Measurements from ENCODE around the gene DSC2. TPM values are rescaled to one million over a fixed set of nuclear protein-coding genes. Genes with fewer than 3 reads are reported as not detected.
"Not testable (repeated sequence)": the region's sequence is repeated elsewhere in the genome, so short reads cannot be mapped to it uniquely, and the experiment has no call there.

Gene DSC2
- total RNA-seq, 1 experiment from 2014 or later: 0.04 TPM

DNA sequence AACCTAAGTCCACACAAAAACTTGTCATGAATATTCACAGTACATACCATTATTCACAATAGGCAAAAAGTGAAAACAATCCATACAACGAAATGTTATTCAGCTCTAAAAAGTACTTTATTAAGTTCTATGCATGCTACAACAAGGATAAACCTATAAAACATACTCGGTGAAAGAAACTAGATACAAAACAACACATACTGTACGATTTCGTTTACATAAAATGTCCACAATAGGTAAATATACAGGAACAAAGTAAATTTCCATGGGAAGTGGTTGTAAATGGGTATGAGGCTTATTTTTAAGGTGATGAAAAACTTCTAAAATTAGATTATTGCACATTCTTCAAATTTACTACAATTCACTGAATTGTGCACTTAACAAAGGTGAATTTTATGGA, 67.7 kb downstream of the DSC2 start:
- no peaks in the 10 kb centered on the region for H3K36me3 ChIP-seq (ENCODE audit: insufficient read depth, low read length, poor library complexity, severe bottlenecking)
- BruUV-seq (replicated peaks): no TSS peak
- TF ChIP-seq EZH2 (IDR thresholded peaks at IDR 0.05; ENCODE audit: borderline replicate concordance, low read depth, low read length, poor library complexity, severe bottlenecking): no peak
- TF ChIP-seq, protein P1, sequence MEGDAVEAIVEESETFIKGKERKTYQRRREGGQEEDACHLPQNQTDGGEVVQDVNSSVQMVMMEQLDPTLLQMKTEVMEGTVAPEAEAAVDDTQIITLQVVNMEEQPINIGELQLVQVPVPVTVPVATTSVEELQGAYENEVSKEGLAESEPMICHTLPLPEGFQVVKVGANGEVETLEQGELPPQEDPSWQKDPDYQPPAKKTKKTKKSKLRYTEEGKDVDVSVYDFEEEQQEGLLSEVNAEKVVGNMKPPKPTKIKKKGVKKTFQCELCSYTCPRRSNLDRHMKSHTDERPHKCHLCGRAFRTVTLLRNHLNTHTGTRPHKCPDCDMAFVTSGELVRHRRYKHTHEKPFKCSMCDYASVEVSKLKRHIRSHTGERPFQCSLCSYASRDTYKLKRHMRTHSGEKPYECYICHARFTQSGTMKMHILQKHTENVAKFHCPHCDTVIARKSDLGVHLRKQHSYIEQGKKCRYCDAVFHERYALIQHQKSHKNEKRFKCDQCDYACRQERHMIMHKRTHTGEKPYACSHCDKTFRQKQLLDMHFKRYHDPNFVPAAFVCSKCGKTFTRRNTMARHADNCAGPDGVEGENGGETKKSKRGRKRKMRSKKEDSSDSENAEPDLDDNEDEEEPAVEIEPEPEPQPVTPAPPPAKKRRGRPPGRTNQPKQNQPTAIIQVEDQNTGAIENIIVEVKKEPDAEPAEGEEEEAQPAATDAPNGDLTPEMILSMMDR (conservative IDR thresholded peaks at IDR 0.05; ENCODE audit: low read depth, low read length): no peak
- no peak overlapping the region for H3K27ac ChIP-seq (ENCODE audit: low read depth, low read length, poor library complexity, severe bottlenecking)
- H3K4me1 ChIP-seq (ENCODE audit: insufficient read depth, low read length, poor library complexity, severe bottlenecking): no peaks in the 10 kb centered on the region
- ChIA-PET POLR2A (ENCODE audit: low non-redundant PET) (no interaction called here), CTCF (no interaction called here)
- no peak overlapping the region for H3K4me3 ChIP-seq (ENCODE audit: low read depth, low read length, poor library complexity, severe bottlenecking)
- no peak for DNase-seq (ENCODE audit: low spot score)
- H3K9me3 ChIP-seq (ENCODE audit: low read depth, low read length, poor library complexity, severe bottlenecking): no peaks in the 10 kb centered on the region
- H3K27me3 ChIP-seq (replicated peaks; ENCODE audit: insufficient read depth, low read depth, low read length, poor library complexity): peaks cover 11% of the 10 kb centered on the region
- intact Hi-C loops (cut with micrococcal nuclease; ENCODE audit: unreplicated experiment): no loop called here

DNA sequence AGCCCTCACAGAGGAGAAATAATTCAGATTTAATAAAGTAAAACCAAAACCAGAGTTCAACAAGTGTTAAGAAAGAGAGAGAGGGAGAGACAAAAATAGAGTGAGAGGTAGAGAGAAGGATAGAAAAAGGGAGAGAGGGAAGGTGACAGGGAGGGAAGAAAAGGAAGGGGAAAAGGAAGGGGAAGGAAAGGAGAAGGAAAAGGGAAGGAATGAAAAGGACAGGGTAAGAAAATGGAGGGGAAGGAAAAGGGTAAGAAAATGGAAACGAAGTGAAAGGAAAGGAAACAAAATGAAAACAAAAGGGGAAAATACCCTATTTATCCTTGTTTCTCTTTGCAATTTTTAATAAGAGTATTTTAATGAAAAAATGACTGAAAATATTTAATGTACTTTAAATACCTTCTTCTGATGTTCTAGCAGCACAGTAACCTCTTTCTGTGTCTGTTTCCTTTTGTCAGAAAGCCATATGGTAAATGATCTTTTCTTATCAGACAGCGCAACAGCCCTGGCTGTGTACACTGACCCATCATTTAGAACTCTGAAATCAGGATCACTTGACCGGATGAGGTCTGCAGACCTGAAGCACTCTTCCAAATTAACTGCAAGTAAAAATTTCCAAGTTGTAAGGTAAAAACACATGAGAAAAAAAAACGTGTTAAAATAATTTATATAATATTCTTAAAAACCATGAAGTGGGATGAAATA, 71.5 kb downstream of the DSC2 start:
- no TSS peak for BruUV-seq (replicated peaks)
- no peaks in the 10 kb centered on the region for H3K9me3 ChIP-seq (ENCODE audit: low read depth, low read length, poor library complexity, severe bottlenecking)
- H3K4me1 ChIP-seq (ENCODE audit: insufficient read depth, low read length, poor library complexity, severe bottlenecking): no peaks in the 10 kb centered on the region
- POLR2A ChIA-PET (ENCODE audit: low non-redundant PET): no interaction called here
- intact Hi-C loops (cut with micrococcal nuclease; ENCODE audit: unreplicated experiment): no loop called here
- TF ChIP-seq EZH2 (IDR thresholded peaks at IDR 0.05; ENCODE audit: borderline replicate concordance, low read depth, low read length, poor library complexity, severe bottlenecking): no peak
- TF ChIP-seq, protein P1 (conservative IDR thresholded peaks at IDR 0.05; ENCODE audit: low read depth, low read length): no peak
- no peaks in the 10 kb centered on the region for H3K27me3 ChIP-seq (replicated peaks; ENCODE audit: insufficient read depth, low read depth, low read length, poor library complexity)
- CTCF ChIA-PET: no interaction called here
- no peak overlapping the region for H3K4me3 ChIP-seq (ENCODE audit: low read depth, low read length, poor library complexity, severe bottlenecking)
- DNase-seq (ENCODE audit: low spot score): no peak
- no peaks in the 10 kb centered on the region for H3K36me3 ChIP-seq (ENCODE audit: insufficient read depth, low read length, poor library complexity, severe bottlenecking)
- H3K27ac ChIP-seq (ENCODE audit: low read depth, low read length, poor library complexity, severe bottlenecking): no peak overlapping the region

DNA sequence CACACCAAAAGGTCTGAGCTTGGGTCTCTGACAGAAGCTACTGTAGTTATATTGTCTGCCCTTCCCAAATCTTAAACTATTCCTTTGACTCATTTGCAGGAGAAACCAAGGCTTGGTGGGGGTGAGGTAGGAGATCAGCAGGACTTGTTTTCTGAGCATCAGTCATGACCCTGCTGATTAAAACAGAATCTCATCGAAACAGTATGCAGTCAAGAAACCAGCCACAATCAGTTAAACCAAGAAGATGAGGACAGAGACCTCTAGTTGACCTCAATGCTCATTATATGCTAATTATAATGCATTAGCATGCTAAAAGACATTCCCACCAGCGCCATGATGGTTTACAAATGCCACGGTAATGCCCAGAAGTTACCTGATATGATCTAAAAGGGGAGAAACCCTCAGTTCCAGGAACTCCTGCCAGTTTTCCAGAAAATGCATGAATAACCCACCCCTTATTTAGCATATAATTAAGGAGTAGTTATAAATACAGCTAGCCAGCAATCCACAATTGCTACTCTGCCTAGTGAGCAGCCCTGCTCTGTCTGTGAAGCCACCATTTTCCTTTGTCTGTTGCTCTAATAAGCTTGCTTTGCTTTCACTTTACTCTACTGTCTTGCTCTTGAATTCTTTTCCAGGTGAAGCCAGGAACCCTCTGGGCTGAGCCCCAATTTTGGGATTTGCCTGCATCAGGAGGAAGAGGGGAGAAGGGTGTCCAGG, 86.3 kb downstream of the DSC2 start:
- CTCF ChIA-PET: no interaction called here
- Histone ChIP-seq H3K36me3 (ENCODE audit: insufficient read depth, low read length, poor library complexity, severe bottlenecking) (no peaks in the 10 kb centered on the region), H3K9me3 (ENCODE audit: low read depth, low read length, poor library complexity, severe bottlenecking) (no peaks in the 10 kb centered on the region), H3K4me3 (ENCODE audit: low read depth, low read length, poor library complexity, severe bottlenecking) (no peak overlapping the region), H3K27ac (ENCODE audit: low read depth, low read length, poor library complexity, severe bottlenecking) (no peak overlapping the region), H3K4me1 (ENCODE audit: insufficient read depth, low read length, poor library complexity, severe bottlenecking) (no peaks in the 10 kb centered on the region), H3K27me3 (replicated peaks; ENCODE audit: insufficient read depth, low read depth, low read length, poor library complexity) (no peaks in the 10 kb centered on the region)
- DNase-seq (ENCODE audit: low spot score): no peak
- TF ChIP-seq, protein P1 (conservative IDR thresholded peaks at IDR 0.05; ENCODE audit: low read depth, low read length): no peak
- TF ChIP-seq EZH2 (IDR thresholded peaks at IDR 0.05; ENCODE audit: borderline replicate concordance, low read depth, low read length, poor library complexity, severe bottlenecking): no peak
- no TSS peak for BruUV-seq (replicated peaks)
- intact Hi-C loops (cut with micrococcal nuclease; ENCODE audit: unreplicated experiment): no loop called here
- POLR2A ChIA-PET (ENCODE audit: low non-redundant PET): no interaction called here

DNA sequence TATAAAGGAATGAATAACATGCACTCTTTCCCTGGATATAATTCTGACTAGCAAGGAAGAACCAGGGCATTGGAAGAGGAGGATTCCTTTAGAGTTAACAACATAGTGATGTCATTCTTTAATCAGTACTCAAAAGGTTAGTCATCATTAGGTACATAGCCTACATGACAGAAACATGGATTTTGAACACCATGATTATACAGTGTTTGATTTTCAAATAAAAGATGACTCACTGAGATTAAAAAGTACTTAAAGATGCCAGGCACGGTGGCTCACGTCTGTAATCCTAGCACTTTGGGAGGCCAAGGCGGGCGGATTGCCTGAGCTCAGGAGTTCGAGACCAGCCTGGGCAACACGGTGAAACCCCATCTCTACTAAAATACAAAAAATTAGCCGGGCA, 90.8 kb downstream of the DSC2 start:
- CTCF ChIA-PET: interaction anchor here (0.8 kb wide), 1 partner anchor 146 kb away, joined by 3 read pairs; no protein-coding TSS in a partner anchor
- POLR2A ChIA-PET (ENCODE audit: low non-redundant PET); DNase-seq (ENCODE audit: low spot score): not testable (repeated sequence)

More for the DNA sequence above, 90.8 kb downstream of the DSC2 start:
- intact Hi-C loops (cut with micrococcal nuclease; ENCODE audit: unreplicated experiment); H3K36me3 ChIP-seq (ENCODE audit: insufficient read depth, low read length, poor library complexity, severe bottlenecking); BruUV-seq (replicated peaks); H3K27me3 ChIP-seq (replicated peaks; ENCODE audit: insufficient read depth, low read depth, low read length, poor library complexity); H3K4me3 ChIP-seq (ENCODE audit: low read depth, low read length, poor library complexity, severe bottlenecking); H3K4me1 ChIP-seq (ENCODE audit: insufficient read depth, low read length, poor library complexity, severe bottlenecking); H3K27ac ChIP-seq (ENCODE audit: low read depth, low read length, poor library complexity, severe bottlenecking); H3K9me3 ChIP-seq (ENCODE audit: low read depth, low read length, poor library complexity, severe bottlenecking): not testable (repeated sequence)
